22Rv1 (cell line): Measurements from ENCODE around the gene ZBTB20.

ENCODE experiments used
- ZFX ChIP-seq: fragments of 450-650 bp; IDR thresholded peaks from 2 replicates; pipeline ENCODE4 v1.6.1; 2017; ENCODE audit warnings: antibody characterized with exemption, borderline replicate concordance
- TF ChIP-seq, protein P1 (sequence below): fragments of 450-650 bp; IDR thresholded peaks from 2 replicates; pipeline ENCODE4 v1.5.1; 2017; ENCODE audit warnings: mild to moderate bottlenecking

DNA sequence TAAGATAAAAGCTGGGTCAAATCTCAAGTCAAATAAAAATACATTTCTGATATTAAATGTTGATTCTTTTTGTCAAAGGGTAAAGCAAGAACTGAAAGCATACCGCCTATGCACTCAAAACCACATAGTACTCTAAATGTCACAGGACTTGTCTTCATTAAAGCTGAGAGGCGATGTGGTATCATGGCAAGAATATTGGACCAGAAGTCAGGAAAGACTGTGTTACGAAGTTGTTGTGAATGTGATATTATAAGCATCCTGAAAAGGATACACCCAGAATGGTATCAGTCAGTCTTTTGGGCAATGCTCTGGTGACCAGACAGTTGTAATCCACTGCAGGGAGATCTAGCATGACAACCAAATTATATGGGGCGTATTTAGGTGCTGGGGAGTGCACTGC lies 819.4 kb downstream of the ZBTB20 start:
- TF ChIP-seq, protein P1, sequence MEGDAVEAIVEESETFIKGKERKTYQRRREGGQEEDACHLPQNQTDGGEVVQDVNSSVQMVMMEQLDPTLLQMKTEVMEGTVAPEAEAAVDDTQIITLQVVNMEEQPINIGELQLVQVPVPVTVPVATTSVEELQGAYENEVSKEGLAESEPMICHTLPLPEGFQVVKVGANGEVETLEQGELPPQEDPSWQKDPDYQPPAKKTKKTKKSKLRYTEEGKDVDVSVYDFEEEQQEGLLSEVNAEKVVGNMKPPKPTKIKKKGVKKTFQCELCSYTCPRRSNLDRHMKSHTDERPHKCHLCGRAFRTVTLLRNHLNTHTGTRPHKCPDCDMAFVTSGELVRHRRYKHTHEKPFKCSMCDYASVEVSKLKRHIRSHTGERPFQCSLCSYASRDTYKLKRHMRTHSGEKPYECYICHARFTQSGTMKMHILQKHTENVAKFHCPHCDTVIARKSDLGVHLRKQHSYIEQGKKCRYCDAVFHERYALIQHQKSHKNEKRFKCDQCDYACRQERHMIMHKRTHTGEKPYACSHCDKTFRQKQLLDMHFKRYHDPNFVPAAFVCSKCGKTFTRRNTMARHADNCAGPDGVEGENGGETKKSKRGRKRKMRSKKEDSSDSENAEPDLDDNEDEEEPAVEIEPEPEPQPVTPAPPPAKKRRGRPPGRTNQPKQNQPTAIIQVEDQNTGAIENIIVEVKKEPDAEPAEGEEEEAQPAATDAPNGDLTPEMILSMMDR: no peak
- TF ChIP-seq ZFX: no peak
